ENCODE measurements around the gene OMD.

GRCh38 chr9:92463984-92464383 lies 39.7 kb upstream of the OMD start:
- TF ChIP-seq, protein P1, sequence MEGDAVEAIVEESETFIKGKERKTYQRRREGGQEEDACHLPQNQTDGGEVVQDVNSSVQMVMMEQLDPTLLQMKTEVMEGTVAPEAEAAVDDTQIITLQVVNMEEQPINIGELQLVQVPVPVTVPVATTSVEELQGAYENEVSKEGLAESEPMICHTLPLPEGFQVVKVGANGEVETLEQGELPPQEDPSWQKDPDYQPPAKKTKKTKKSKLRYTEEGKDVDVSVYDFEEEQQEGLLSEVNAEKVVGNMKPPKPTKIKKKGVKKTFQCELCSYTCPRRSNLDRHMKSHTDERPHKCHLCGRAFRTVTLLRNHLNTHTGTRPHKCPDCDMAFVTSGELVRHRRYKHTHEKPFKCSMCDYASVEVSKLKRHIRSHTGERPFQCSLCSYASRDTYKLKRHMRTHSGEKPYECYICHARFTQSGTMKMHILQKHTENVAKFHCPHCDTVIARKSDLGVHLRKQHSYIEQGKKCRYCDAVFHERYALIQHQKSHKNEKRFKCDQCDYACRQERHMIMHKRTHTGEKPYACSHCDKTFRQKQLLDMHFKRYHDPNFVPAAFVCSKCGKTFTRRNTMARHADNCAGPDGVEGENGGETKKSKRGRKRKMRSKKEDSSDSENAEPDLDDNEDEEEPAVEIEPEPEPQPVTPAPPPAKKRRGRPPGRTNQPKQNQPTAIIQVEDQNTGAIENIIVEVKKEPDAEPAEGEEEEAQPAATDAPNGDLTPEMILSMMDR (IDR thresholded peaks at IDR 0.05; ENCODE audit: low read length): no peak
- TF ChIP-seq EZH2 (optimal IDR thresholded peaks at IDR 0.05; ENCODE audit: low read depth, low read length): no peak

All from MM.1S (cell line).